Gastroesophageal sphincter (tissue), 3 donors: ENCODE data around the gene RIPK4.

Experiments used
- EP300 ChIP-seq: sonication (generic); formaldehyde crosslinking; IDR thresholded peaks from one replicate; pipeline ENCODE4 v1.6.1; 2017; ENCODE audit warnings: antibody characterized with exemption, mild to moderate bottlenecking
- POLR2A ChIP-seq, 2 donors: fragments of 450-650 bp; IDR thresholded peaks; one replicate each; pipeline ENCODE4 v1.6.1; 2017; ENCODE audit warnings: antibody characterized with exemption in 2 of 2, mild to moderate bottlenecking in 2 of 2, moderate library complexity in 1 of 2
- POLR2AphosphoS5 ChIP-seq: sonication (generic); formaldehyde crosslinking; IDR thresholded peaks from one replicate; pipeline ENCODE4 v1.6.1; 2017; ENCODE audit warnings: antibody characterized with exemption
- TF ChIP-seq, protein P1 (sequence below), 4 experiments: fragments of 200-600 bp in 2 of 4; fragments of 450-650 bp in 2 of 4; sonication (generic) in 1 of 4; IDR thresholded peaks; one replicate each; pipeline ENCODE4 v1.5.1; 2017 to 2019; ENCODE audit warnings: antibody characterized with exemption in 4 of 4, mild to moderate bottlenecking in 2 of 4, moderate library complexity in 2 of 4

DNA sequence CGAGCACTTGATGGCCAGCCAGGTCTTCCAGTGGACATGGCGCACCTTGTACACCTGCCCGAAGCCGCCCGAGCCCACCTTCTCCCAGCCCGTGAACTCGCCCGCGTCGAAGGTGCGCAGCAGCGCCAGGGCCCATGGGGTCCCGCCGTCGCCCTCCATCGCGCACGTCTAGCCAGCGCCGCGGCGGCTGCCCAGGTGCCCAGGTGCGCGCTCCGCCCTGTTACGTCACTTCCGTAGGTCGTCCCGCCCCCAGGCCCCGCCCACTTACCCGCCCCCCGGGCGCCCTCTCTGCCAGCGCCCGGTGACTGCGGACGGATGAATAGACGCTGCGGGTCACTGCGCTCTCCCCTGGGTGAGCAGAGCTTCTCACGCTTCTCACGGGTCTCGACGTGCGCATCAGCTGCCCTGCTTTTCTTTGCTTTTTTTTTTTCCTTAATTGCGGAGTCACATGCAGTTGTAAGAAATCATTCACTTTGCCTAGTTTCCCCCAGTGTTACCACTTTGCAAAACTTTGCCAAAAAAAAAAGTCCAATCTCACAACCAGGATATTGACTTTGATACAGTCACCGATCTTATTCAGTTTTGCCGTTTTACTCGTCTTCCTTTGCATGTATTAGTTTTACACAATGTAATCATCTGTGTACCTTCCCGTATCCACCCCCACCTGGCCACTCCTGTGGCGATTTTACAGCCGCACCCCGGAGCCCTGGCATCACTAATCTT is at the start of gene RIPK4:
- no peak for TF ChIP-seq POLR2AphosphoS5
- TF ChIP-seq POLR2A (IDR thresholded peaks at IDR 0.05) = no peak
- TF ChIP-seq, protein P1, sequence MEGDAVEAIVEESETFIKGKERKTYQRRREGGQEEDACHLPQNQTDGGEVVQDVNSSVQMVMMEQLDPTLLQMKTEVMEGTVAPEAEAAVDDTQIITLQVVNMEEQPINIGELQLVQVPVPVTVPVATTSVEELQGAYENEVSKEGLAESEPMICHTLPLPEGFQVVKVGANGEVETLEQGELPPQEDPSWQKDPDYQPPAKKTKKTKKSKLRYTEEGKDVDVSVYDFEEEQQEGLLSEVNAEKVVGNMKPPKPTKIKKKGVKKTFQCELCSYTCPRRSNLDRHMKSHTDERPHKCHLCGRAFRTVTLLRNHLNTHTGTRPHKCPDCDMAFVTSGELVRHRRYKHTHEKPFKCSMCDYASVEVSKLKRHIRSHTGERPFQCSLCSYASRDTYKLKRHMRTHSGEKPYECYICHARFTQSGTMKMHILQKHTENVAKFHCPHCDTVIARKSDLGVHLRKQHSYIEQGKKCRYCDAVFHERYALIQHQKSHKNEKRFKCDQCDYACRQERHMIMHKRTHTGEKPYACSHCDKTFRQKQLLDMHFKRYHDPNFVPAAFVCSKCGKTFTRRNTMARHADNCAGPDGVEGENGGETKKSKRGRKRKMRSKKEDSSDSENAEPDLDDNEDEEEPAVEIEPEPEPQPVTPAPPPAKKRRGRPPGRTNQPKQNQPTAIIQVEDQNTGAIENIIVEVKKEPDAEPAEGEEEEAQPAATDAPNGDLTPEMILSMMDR (IDR thresholded peaks at IDR 0.05) = no peak
- no peak for TF ChIP-seq EP300
